ENCODE data around the gene ZC3H10.
"Not testable (repeated sequence)": the region's sequence is repeated elsewhere in the genome, so short reads cannot be mapped to it uniquely, and the experiment has no call there.

Gene ZC3H10

GRCh38 chr12:56154818-56155217 lies 36.8 kb downstream of the ZC3H10 start:
- DNase-seq (ENCODE audit: low read depth in 2 of 2): no peak

DNA sequence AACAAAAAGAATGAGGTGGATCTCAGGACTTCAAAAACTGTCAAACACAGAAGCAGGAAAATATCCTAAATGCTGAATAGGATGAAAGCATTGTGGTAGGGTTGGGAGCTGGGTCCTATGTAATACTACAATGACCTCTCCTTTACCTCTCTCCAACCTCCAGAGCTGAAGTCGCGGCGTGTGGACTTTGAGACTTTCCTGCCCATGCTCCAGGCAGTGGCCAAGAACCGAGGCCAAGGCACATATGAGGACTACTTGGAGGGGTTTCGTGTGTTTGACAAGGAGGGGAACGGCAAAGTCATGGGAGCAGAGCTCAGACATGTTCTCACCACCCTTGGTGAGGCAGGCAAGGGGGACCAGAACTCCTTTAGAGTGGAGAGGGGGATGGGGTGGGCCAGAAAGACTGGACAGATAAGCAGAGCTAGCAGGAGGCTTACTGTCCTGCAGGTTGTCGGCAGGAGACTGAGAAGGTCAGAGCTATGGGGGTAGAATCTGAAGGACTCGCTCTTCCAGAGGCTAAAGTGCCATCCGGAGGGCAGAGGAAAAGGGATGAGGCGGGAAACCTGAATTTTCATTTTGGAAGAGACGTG lies 37.3 kb downstream of the ZC3H10 start:
- no peak for DNase-seq (ENCODE audit: low read depth in 2 of 2)

- not testable (repeated sequence) for DNase-seq (ENCODE audit: low read depth in 2 of 2)
These were observed 38.6 kb downstream of the ZC3H10 start for GRCh38 chr12:56156464-56157200.

DNA sequence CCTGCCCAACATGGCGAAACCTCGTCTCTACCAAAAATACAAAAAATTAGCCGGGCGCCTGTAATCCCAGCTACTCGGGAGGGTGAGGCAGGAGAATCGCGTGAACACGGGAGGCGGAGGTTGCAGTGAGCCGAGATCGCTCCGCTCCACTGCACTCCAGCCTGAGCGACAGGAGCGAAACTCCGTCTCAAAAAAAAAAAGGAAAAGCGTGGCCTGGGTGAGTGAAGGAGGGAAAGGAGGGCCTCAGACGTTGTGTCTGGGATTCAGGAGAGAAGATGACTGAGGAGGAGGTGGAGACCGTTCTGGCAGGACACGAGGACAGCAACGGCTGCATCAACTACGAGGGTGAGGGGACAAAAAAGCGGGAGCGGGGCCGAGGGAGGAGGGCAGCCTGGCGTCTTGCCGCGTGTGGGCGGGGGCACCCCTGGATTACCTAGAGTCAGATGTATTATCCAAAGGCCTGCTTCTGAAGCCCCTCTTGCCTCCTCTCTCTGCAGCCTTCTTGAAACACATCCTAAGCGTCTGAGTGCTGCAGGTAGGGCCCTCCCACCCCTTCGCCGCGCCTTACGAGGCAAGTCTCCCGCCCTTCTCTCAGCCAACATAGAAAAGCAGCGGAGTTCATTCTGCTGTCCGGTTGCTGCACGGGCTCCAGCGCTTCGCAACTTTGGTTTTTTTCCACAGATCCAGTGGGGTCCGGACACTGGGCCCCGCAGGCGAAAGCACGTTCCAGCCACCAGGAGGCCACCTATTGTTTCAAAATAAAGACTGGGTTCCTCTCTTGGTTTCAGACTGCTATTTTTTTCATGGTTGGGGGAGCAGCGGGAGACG lies 39.3 kb downstream of the ZC3H10 start:
- DNase-seq (ENCODE audit: low read depth in 2 of 2): peak; percentile 27 to 43

DNA sequence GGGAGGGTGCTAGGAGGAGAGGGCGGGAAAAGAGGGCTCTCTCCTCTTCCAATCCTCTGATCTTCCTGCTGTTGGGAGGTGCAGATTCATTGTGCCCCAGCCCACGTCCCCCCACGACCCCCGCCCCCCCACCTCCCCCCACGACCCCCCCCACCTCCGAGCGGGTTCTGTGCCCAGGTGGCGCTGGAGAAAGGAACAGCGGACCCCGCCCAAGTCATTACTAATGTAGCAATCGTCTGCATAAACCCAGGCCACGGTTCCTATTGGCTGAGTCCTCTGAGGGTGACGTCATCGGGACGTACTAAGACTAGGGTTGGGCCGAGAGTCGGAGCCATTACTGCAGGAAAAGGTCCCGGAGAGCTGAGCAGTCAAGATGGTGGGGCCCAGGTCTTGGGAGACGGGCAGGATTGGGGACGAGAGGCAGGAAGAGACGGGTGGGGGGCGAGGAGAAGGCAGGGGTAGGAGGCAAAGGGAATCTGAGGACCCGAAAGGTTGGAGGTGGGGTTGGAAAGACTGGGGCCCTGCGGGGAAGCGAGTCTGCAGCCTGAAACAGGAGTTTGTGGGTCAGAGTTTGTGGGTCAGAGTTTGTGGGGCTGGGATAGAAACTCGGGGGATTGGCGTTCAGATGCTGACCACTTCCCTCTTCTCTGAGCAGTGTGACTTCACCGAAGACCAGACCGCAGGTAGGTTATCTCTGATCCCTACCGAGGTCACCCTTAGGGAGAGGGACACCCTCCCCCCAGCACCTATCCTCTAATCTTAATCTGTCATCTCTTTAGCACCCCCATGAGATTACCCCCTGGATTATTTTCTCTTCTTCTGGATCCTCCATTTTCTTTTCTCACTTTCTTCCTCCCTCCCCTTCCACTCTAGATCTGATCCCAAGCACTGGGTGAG lies 40.2 kb downstream of the ZC3H10 start, which contains the start of gene MYL6:
MYL6 (plus strand) TSS at position 331 of the 897 bp plus-strand sequence; CDS start at position 374, 43 bp downstream.
- peak; percentile 86 to 88 for DNase-seq (ENCODE audit: low read depth in 2 of 2)

DNA sequence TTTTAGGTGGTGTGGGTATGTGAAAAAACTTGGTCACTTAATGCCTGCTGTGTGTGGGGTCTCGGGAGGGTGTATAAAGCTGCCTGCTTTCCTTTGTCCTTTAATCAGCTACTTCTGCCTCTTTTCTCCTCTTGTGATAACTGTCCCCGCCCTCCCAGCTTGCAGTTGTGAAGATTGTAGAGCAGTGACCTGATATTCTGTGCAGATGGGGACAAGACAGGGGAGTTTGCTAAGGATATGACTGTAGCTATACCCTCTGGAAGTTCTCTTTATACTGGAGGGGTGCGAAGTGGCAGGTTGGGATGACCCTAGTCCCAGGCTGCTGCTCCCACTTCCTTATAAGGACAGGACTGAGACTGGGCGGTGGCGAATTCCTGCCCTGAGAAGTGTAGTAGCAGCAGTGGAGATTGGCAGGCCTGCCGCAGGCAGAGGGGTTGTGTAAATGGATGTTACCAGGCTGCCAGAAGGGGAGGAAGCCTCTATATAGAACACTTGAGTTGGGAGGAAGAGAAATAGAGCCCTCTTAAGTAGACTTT lies 40.9 kb downstream of the ZC3H10 start:
- no peak for DNase-seq (ENCODE audit: low read depth in 2 of 2)

GRCh38 chr12:56159482-56160192 lies 41.6 kb downstream of the ZC3H10 start:
- no peak for DNase-seq (ENCODE audit: low read depth in 2 of 2)

- DNase-seq (ENCODE audit: low read depth in 2 of 2): peak; percentile 31
These were observed 42.2 kb downstream of the ZC3H10 start for GRCh38 chr12:56160193-56160763.

- DNase-seq (ENCODE audit: low read depth in 2 of 2): no peak
These were observed 43.0 kb downstream of the ZC3H10 start for GRCh38 chr12:56160894-56161689.

DNA sequence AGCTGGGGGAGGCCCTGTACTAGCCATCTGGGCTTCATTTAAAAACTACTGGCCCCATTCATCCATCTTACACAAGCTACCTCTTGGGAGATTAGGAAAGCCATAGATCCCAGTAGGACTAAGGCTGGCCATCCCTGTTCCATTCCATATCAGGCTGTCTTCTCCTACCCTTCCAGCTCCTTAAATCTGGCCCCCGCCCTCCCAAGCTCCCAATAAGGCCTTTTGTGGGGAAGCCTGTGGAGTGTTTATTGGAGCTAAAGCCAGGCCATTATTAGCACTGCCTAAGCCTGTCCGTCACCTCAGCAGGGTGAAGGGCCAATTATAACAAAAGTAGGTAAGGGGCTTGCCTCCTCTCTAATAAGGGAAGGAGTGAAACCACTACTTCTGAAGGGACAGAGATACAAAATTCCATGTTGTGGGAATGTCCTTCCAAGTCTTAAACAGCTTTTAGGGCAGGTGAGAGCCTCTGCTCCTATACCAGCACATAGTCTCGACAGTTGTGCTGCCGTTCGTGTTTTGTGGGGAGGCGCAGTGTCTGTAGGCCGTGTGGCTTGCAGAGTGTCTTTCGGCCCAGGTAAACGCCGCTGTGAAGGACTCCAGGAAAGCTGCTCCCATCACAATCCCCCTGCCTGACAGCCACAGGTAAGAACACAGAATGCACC lies 43.8 kb downstream of the ZC3H10 start:
- DNase-seq (ENCODE audit: low read depth in 2 of 2): no peak

GRCh38 chr12:56162468-56163290 lies 44.6 kb downstream of the ZC3H10 start:
- DNase-seq (ENCODE audit: low read depth in 2 of 2): no peak

DNA sequence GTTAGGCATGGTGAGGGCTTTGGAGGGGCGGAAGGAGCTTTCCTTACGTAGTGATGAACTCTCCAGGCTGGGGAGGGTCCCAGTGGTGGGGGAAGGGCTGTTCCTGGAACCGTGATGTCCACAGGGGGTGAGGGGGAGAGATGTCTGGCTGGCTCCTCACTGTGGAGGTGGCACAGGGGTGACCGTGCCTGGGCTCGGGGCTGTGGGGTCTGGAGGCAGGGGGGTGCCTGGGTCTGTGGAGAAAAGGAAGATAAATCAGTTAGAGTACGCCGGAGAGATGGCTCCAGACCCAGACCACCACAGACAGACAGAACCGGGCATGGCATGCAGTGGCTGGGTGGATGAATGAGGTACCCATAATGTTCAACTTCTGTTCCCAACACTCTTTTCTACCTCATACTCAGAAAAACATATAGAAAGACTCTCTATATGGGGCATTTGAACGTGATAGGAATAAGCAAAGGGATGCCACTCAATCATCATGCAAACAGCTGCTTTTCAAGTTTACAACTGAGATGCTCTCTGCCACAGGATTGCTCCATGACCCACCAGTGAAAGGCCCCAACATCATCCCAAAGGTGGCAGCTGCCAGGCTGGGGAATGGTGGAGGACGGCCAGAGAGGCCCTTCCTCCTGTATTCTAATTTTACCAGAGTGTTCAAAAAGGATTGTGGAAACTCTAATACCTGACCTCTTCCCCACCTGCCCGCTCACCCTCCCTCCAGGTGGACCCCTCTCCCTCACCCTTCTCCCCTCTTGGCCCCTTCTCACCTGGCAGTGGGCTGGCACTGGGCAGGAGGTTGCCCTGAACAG lies 45.7 kb downstream of the ZC3H10 start:
- no peak for DNase-seq (ENCODE audit: low read depth in 2 of 2)

- DNase-seq (ENCODE audit: low read depth in 2 of 2): no peak
These were observed 46.3 kb downstream of the ZC3H10 start for GRCh38 chr12:56164345-56164729.

DNA sequence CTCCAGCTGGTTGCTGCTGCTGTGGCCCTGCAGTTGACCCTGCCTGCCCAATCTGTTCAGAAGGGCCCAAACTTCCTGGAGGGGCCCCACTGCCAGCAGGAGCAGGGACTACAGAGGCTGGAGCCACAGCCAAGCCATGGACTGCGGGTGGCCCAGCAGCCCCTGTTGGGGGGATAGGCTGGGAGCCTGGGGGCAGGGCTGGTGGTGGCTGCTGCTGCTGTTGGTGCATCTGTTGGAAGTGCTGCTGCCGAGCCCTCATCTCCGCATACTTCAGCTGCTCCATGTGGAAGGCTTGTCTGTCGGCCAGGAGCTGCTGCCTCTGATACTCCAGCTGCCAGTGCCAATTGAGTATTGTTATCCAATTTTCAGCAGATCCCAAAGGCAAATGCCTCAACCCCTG lies 47.3 kb downstream of the ZC3H10 start:
- no peak for DNase-seq (ENCODE audit: low read depth in 2 of 2)

DNA sequence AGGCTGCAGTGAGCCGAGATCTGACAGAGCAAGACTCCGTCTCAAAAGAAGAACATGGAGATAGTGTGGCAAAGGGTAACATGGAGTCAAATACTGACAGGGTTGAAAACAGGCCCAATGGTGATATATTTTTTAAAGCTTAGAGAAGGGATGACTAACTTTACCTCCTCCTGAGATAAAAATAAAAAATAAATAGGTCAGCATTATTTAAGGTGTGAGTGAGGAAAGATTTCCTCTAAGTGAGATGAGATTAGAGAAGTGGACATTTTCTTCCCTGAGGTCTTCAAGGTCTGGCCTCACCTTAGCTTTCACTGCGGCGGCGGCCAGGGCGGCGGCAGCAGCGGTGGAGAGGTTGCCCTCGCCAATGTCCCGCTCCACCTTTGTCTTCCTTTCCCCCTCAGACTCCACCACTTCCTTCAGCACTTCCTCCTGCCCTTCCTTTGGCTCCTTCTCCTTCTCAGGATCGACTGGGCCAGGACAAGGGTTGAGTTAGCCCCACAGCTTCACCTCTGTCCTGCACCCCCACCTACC lies 51.2 kb downstream of the ZC3H10 start:
- DNase-seq (ENCODE audit: low read depth in 2 of 2): no peak

DNA sequence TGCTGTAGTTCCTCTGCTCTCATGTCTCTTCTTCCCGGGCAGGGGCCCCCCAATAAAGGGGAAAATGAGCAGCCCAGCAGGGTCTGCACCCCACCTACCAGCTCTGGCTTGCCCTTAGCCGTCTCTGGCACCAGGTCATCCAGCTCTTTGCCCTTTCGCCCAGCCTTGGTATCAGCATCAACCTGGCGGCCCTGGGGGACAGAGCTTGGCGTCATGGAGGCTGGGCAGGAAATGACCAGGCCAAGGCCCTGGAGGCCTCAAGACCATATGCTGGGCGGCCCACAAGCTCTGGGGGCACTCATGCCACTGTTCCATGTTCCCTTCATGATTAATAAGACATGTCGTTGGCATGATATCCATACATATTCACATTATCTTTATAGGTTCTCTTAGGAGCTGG lies 54.8 kb downstream of the ZC3H10 start:
- no peak for DNase-seq (ENCODE audit: low read depth in 2 of 2)
